Measurements from ENCODE around the gene GSN.

GSN gene

GRCh38 chr9:121227862-121228261, 40.1 kb upstream of the GSN start:
- H3K9me3 ChIP-seq (ENCODE audit: low read depth, low read length), result no peaks in the 10 kb centered on the region
- no peak for DNase-seq (ENCODE audit: low read depth, low spot score)
- no peaks in the 10 kb centered on the region for H3K36me3 ChIP-seq (ENCODE audit: insufficient read depth, low read length)
- H3K4me3 ChIP-seq, result no peak overlapping the region
- no peak overlapping the region for H3K27ac ChIP-seq
- no peak overlapping the region for H3K9ac ChIP-seq (ENCODE audit: insufficient read length)
- TF ChIP-seq FOXP2 (optimal IDR thresholded peaks at IDR 0.05; ENCODE audit: control extremely low read depth, extremely low read length, insufficient read depth) (no peak), EZH2 (IDR thresholded peaks at IDR 0.05) (no peak), POLR2AphosphoS5 (IDR thresholded peaks at IDR 0.05; ENCODE audit: borderline replicate concordance, low read depth, low read length) (no peak)

DNA sequence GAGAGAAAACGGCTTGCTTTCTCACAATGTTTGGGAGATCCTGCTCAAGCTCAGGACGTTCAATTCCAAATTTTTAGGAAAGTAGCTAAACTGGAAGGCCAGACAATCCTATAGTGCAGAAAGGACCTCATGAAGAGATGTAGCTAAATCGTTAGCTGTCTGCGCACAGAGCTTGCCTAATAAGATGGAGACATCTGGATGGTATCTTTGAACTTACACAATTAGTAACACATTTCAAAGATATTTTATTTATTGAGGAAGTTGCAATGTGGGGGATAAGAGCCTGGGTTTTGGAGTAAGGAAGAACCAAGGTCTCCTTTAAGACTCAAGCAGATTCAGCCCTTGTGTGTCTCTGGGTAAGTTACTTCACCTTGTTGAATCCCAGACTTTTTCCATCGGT, 37.7 kb upstream of the GSN start:
- Histone ChIP-seq H3K4me3 (no peak overlapping the region), H3K9ac (ENCODE audit: insufficient read length) (no peak overlapping the region), H3K9me3 (ENCODE audit: low read depth, low read length) (no peaks in the 10 kb centered on the region), H3K27ac (no peak overlapping the region), H3K36me3 (ENCODE audit: insufficient read depth, low read length) (no peaks in the 10 kb centered on the region)
- TF ChIP-seq POLR2AphosphoS5 (IDR thresholded peaks at IDR 0.05; ENCODE audit: borderline replicate concordance, low read depth, low read length) (no peak), EZH2 (IDR thresholded peaks at IDR 0.05) (no peak), FOXP2 (optimal IDR thresholded peaks at IDR 0.05; ENCODE audit: control extremely low read depth, extremely low read length, insufficient read depth) (no peak)
- DNase-seq (ENCODE audit: low read depth, low spot score), result no peak

GRCh38 chr9:121232251-121232650, 35.7 kb upstream of the GSN start:
- no peaks in the 10 kb centered on the region for H3K9me3 ChIP-seq (ENCODE audit: low read depth, low read length)
- DNase-seq (ENCODE audit: low read depth, low spot score), result no peak
- H3K4me3 ChIP-seq, result no peak overlapping the region
- no peak for TF ChIP-seq EZH2 (IDR thresholded peaks at IDR 0.05)
- TF ChIP-seq POLR2AphosphoS5 (IDR thresholded peaks at IDR 0.05; ENCODE audit: borderline replicate concordance, low read depth, low read length), result no peak
- TF ChIP-seq FOXP2 (optimal IDR thresholded peaks at IDR 0.05; ENCODE audit: control extremely low read depth, extremely low read length, insufficient read depth), result no peak
- no peaks in the 10 kb centered on the region for H3K36me3 ChIP-seq (ENCODE audit: insufficient read depth, low read length)
- H3K9ac ChIP-seq (ENCODE audit: insufficient read length), result no peak overlapping the region
- H3K27ac ChIP-seq, result no peak overlapping the region

DNA sequence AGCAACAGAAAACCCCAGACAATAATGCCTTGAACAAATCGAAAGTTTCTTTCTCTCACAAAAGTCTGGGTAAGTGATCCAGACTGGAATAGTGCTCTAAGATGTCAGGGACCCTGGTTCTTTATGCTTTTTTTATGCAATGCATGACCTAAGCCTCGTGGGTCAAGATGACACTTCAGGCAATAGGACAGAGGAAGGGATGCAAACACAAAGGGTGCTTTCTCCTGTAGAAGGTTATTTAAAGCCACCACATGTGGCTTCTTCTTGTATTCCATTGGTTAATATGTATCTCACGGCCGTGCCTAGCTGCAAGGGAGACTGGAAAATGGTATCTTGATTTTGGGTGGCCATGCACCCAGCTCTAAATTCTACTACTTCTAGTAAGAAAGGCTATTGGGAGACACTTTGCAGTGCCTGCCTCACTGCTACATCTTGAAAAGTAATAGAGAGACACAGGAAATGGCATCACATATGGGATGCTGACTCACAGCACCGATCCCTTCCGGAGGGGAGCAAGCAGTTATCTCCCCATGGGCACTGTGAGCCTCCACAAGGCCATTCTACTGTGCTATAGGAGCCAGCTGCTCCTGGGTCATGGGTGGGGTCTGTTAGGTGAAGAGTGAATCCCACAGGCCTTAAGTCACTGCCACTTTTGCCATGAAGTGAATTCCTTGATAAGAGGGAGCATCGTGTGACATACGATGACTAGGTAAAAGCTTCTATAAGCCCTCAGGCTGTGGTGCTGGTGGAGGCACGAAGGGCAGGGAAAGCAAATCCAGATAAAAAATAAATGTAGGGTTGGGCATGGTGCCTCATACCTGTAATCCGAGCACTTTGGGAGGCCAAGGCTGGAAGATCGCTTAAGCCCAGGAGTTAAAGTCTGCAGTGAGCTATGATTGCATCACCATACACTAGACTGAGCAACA, 33.8 kb upstream of the GSN start:
- TF ChIP-seq FOXP2 (optimal IDR thresholded peaks at IDR 0.05; ENCODE audit: control extremely low read depth, extremely low read length, insufficient read depth), result no peak
- TF ChIP-seq EZH2 (IDR thresholded peaks at IDR 0.05), result no peak
- TF ChIP-seq POLR2AphosphoS5 (IDR thresholded peaks at IDR 0.05; ENCODE audit: borderline replicate concordance, low read depth, low read length), result no peak
- H3K4me3 ChIP-seq, result no peak overlapping the region
- no peak overlapping the region for H3K27ac ChIP-seq
- no peak for DNase-seq (ENCODE audit: low read depth, low spot score)
- no peaks in the 10 kb centered on the region for H3K9me3 ChIP-seq (ENCODE audit: low read depth, low read length)
- no peaks in the 10 kb centered on the region for H3K36me3 ChIP-seq (ENCODE audit: insufficient read depth, low read length)
- no peak overlapping the region for H3K9ac ChIP-seq (ENCODE audit: insufficient read length)

DNA sequence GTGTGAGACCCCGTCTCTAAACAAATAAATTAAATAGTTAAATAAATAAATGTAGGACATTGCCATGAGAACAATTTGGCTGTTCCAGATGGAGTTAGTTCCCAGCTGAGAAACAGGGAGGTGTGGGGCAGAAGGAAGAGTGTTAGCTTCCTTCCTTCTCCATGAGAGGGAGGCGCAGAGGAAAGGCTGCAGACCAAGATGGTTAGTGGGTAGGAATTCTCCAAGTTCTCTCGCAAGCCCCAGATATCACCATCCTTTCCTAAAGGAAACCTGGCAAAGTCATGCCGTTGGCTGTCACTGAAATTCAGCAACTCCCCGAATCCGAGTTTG, 33.2 kb upstream of the GSN start:
- Histone ChIP-seq H3K27ac (no peak overlapping the region), H3K9ac (ENCODE audit: insufficient read length) (no peak overlapping the region), H3K36me3 (ENCODE audit: insufficient read depth, low read length) (no peaks in the 10 kb centered on the region), H3K4me3 (no peak overlapping the region), H3K9me3 (ENCODE audit: low read depth, low read length) (no peaks in the 10 kb centered on the region)
- DNase-seq (ENCODE audit: low read depth, low spot score), result no peak
- TF ChIP-seq FOXP2 (optimal IDR thresholded peaks at IDR 0.05; ENCODE audit: control extremely low read depth, extremely low read length, insufficient read depth) (no peak), POLR2AphosphoS5 (IDR thresholded peaks at IDR 0.05; ENCODE audit: borderline replicate concordance, low read depth, low read length) (no peak), EZH2 (IDR thresholded peaks at IDR 0.05) (no peak)

GRCh38 chr9:121235512-121235911, 32.5 kb upstream of the GSN start:
- DNase-seq (ENCODE audit: low read depth, low spot score), result no peak
- Histone ChIP-seq H3K27ac (no peak overlapping the region), H3K9me3 (ENCODE audit: low read depth, low read length) (no peaks in the 10 kb centered on the region), H3K4me3 (no peak overlapping the region), H3K36me3 (ENCODE audit: insufficient read depth, low read length) (no peaks in the 10 kb centered on the region), H3K9ac (ENCODE audit: insufficient read length) (no peak overlapping the region)
- TF ChIP-seq POLR2AphosphoS5 (IDR thresholded peaks at IDR 0.05; ENCODE audit: borderline replicate concordance, low read depth, low read length) (no peak), EZH2 (IDR thresholded peaks at IDR 0.05) (no peak), FOXP2 (optimal IDR thresholded peaks at IDR 0.05; ENCODE audit: control extremely low read depth, extremely low read length, insufficient read depth) (no peak)

- H3K27ac ChIP-seq, result no peak overlapping the region
- no peak for TF ChIP-seq POLR2AphosphoS5 (IDR thresholded peaks at IDR 0.05; ENCODE audit: borderline replicate concordance, low read depth, low read length)
- DNase-seq (ENCODE audit: low read depth, low spot score), result no peak
- H3K36me3 ChIP-seq (ENCODE audit: insufficient read depth, low read length), result no peaks in the 10 kb centered on the region
- no peak overlapping the region for H3K4me3 ChIP-seq
- H3K9me3 ChIP-seq (ENCODE audit: low read depth, low read length), result no peaks in the 10 kb centered on the region
- H3K9ac ChIP-seq (ENCODE audit: insufficient read length), result no peak overlapping the region
These were observed 30.0 kb upstream of the GSN start for GRCh38 chr9:121237916-121238315.

DNA sequence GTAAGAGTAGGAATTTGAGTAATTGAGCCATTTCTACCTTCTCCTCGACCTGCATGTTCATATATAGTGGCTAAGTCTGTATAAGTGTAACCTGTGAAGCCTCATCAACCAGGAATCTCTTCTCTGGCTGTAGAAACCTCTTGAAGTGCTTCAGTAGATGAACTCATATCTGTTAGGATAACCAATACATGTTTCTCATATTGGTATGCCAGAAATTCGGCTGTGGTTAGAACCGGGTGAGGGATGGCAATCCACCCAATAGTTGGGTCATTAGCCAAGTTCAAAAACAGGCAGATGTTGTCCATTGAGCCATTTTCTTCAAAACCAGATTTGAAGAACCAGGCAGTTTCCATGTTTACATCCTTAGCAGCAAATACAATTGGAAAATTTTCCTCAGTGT, 28.9 kb upstream of the GSN start:
- TF ChIP-seq EZH2 (IDR thresholded peaks at IDR 0.05) (no peak), FOXP2 (optimal IDR thresholded peaks at IDR 0.05; ENCODE audit: control extremely low read depth, extremely low read length, insufficient read depth) (no peak), POLR2AphosphoS5 (IDR thresholded peaks at IDR 0.05; ENCODE audit: borderline replicate concordance, low read depth, low read length) (no peak)
- Histone ChIP-seq H3K36me3 (ENCODE audit: insufficient read depth, low read length) (no peaks in the 10 kb centered on the region), H3K4me3 (no peak overlapping the region), H3K27ac (no peak overlapping the region), H3K9ac (ENCODE audit: insufficient read length) (no peak overlapping the region), H3K9me3 (ENCODE audit: low read depth, low read length) (no peaks in the 10 kb centered on the region)
- DNase-seq (ENCODE audit: low read depth, low spot score), result no peak

DNA sequence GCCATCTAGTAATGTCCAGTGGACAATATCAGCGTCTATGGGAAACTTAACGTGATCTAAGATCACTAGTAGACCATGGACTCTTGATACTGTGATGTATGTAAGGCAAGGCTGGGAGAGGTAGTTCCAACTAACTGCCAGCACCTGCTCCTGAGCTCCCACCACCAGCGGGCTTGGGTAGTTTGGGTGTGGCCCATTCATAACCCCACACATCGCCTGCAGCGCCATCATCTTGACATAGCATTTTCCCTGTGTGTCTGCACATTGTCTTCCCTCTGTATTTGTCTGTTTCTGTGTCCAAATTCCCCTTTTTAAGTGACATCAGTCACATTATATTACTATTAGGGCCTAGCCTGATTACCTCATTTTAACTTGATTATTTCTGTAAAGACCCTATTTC, 28.1 kb upstream of the GSN start:
- no peak for DNase-seq (ENCODE audit: low read depth, low spot score)
- H3K4me3 ChIP-seq, result no peak overlapping the region
- TF ChIP-seq EZH2 (IDR thresholded peaks at IDR 0.05), result no peak
- no peak for TF ChIP-seq FOXP2 (optimal IDR thresholded peaks at IDR 0.05; ENCODE audit: control extremely low read depth, extremely low read length, insufficient read depth)
- TF ChIP-seq POLR2AphosphoS5 (IDR thresholded peaks at IDR 0.05; ENCODE audit: borderline replicate concordance, low read depth, low read length), result no peak

More for the DNA sequence above, 28.1 kb upstream of the GSN start:
- Histone ChIP-seq H3K9me3 (ENCODE audit: low read depth, low read length) (peaks cover 3% of the 10 kb centered on the region; the same call in 1 of the 2 replicates), H3K9ac (ENCODE audit: insufficient read length) (no peak overlapping the region), H3K27ac (no peak overlapping the region), H3K36me3 (ENCODE audit: insufficient read depth, low read length) (no peaks in the 10 kb centered on the region)
